ENCODE measurements around the gene MBD3L2B. TPM values are rescaled to one million over a fixed set of nuclear protein-coding genes. Genes with fewer than 3 reads are reported as not detected.
"Not testable (repeated sequence)": the region's sequence is repeated elsewhere in the genome, so short reads cannot be mapped to it uniquely, and the experiment has no call there.

The MBD3L2B gene
- total RNA-seq, 2 donors from 2014 or later: not detected

DNA sequence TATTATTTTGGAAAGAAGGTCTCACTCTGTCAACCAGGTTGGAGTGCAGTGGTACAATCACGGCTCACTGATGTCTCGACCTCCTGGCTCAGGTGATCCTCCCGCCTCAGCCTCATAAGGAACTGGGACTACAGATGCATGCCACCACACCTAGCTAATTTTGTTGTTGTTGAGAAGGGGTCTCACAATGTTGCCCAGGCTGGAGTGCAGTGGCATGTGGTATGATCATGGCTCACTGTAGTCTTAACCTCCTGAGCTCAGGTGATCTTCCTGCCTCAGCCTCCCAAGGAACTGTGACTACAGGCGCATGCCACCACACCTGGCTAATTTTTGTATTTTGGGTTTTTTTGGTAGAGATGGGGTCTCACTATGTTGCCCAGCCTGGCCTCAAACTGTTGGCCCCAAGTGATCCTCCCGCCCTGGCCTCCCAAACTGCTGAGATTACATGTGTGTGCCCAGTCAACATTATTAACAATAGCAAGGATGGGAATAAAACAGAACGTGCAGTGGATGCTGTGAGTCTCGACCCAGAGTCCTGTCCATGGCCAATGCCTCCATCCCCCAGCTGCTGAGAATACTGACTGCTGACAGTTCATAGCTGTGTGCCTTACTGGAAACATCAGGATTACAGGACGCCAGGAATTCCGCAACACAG lies 42.7 kb upstream of the MBD3L2B start:
- H3K9me3 ChIP-seq (ENCODE audit: control insufficient read depth, low read length): peaks cover 24% of the 10 kb centered on the region
- WGBS, 2 experiments (ENCODE audit: insufficient coverage in 1 of 2, insufficient read length in 1 of 2): 89 to 90% methylated on average over 5 to 9 of the region's 9 CpGs
- no peaks in the 10 kb centered on the region for H3K4me1 Mint-ChIP-seq
- no peak for DNase-seq
- H3K27ac Mint-ChIP-seq: no peak overlapping the region
- H3K4me1 ChIP-seq (ENCODE audit: control insufficient read depth, insufficient read depth, low read length): no peaks in the 10 kb centered on the region
- no peaks in the 10 kb centered on the region for H3K27me3 Mint-ChIP-seq (ENCODE audit: insufficient read depth)
- H3K27ac ChIP-seq (ENCODE audit: low read depth, low read length): no peak overlapping the region
- H3K9me3 Mint-ChIP-seq: peaks cover 41% of the 10 kb centered on the region
- TF ChIP-seq CTCF (conservative IDR thresholded peaks at IDR 0.05): no peak
- H3K27me3 ChIP-seq (ENCODE audit: control insufficient read depth, insufficient read depth, low read length, poor library complexity, severe bottlenecking): no peaks in the 10 kb centered on the region
- H3K4me3 ChIP-seq (ENCODE audit: low read length): no peak overlapping the region
- peaks cover under 1% of the 10 kb centered on the region for H3K36me3 Mint-ChIP-seq (ENCODE audit: low read depth)
- H3K9ac ChIP-seq (ENCODE audit: extremely low read depth, low read length, poor library complexity, severe bottlenecking): no peak overlapping the region
- no peak overlapping the region for H3K4me3 Mint-ChIP-seq
- H3K36me3 ChIP-seq (ENCODE audit: control insufficient read depth, insufficient read depth, low read length): no peaks in the 10 kb centered on the region

GRCh38 chr19:7063339-7063738 lies 42.1 kb upstream of the MBD3L2B start:
- Histone ChIP-seq H3K9me3 (ENCODE audit: control insufficient read depth, low read length) (peaks cover 19% of the 10 kb centered on the region), H3K4me1 (ENCODE audit: control insufficient read depth, insufficient read depth, low read length) (no peaks in the 10 kb centered on the region), H3K9ac (ENCODE audit: extremely low read depth, low read length, poor library complexity, severe bottlenecking) (no peak overlapping the region), H3K27ac (ENCODE audit: low read depth, low read length) (no peak overlapping the region), H3K36me3 (ENCODE audit: control insufficient read depth, insufficient read depth, low read length) (no peaks in the 10 kb centered on the region), H3K27me3 (ENCODE audit: control insufficient read depth, insufficient read depth, low read length, poor library complexity, severe bottlenecking) (no peaks in the 10 kb centered on the region), H3K4me3 (ENCODE audit: low read length) (no peak overlapping the region)
- Mint-ChIP-seq H3K4me1 (no peaks in the 10 kb centered on the region), H3K9me3 (peaks cover 36% of the 10 kb centered on the region), H3K27ac (no peak overlapping the region), H3K4me3 (no peak overlapping the region), H3K27me3 (ENCODE audit: insufficient read depth) (no peaks in the 10 kb centered on the region), H3K36me3 (ENCODE audit: low read depth) (no peaks in the 10 kb centered on the region)
- 84 to 86% methylated on average over 3 to 4 of the region's 4 CpGs for WGBS, 2 experiments (ENCODE audit: insufficient coverage in 1 of 2, insufficient read length in 1 of 2)
- TF ChIP-seq CTCF (conservative IDR thresholded peaks at IDR 0.05): no peak
- no peak for DNase-seq

DNA sequence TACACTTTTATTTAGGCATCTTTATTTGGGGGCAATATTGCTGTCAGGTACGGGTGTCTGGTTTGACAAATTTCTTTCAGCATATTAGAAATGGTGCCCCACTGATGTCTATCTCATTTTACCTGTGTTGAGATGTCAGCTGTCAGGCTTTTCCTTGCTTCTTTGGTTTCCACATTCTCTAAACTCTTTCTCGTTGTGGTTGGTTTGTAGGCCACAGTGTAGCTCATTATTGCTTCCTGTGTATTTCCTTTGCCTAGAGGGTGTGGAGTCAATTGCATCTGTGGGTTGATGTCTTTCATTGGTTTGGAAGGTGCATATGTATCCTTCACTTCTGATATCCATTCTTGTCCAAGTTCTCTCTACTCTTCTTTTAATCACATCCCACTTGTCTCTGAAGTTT lies 38.7 kb upstream of the MBD3L2B start:
- H3K9ac ChIP-seq (ENCODE audit: extremely low read depth, low read length, poor library complexity, severe bottlenecking); H3K4me1 Mint-ChIP-seq: not testable (repeated sequence)

GRCh38 chr19:7058576-7058975 lies 37.3 kb upstream of the MBD3L2B start, which contains the start of gene MBD3L3:
Gene MBD3L3, minus strand, starts transcription at chr19:7058676. Its CDS starts 71 bp downstream, at chr19:7058605.
- not testable (repeated sequence) for H3K9ac ChIP-seq (ENCODE audit: extremely low read depth, low read length, poor library complexity, severe bottlenecking)

More for the DNA sequence above, 38.7 kb upstream of the MBD3L2B start:
- not testable (repeated sequence) for H3K4me3 ChIP-seq (ENCODE audit: low read length); H3K36me3 ChIP-seq (ENCODE audit: control insufficient read depth, insufficient read depth, low read length); H3K9me3 ChIP-seq (ENCODE audit: control insufficient read depth, low read length); H3K27ac ChIP-seq (ENCODE audit: low read depth, low read length); H3K4me1 ChIP-seq (ENCODE audit: control insufficient read depth, insufficient read depth, low read length); H3K27me3 ChIP-seq (ENCODE audit: control insufficient read depth, insufficient read depth, low read length, poor library complexity, severe bottlenecking); DNase-seq; H3K36me3 Mint-ChIP-seq (ENCODE audit: low read depth); H3K27me3 Mint-ChIP-seq (ENCODE audit: insufficient read depth); H3K4me3 Mint-ChIP-seq; H3K27ac Mint-ChIP-seq
- H3K9me3 Mint-ChIP-seq: peaks cover 18% of the 10 kb centered on the region
- WGBS, 2 experiments (ENCODE audit: insufficient coverage in 1 of 2, insufficient read length in 1 of 2): 100% methylated on average over 1 of the region's 2 CpGs; no CpG with 5 or more reads in 1 of the 2 experiments

GRCh38 chr19:7056371-7056770 lies 35.1 kb upstream of the MBD3L2B start:
- H3K4me3 Mint-ChIP-seq; H3K27me3 ChIP-seq (ENCODE audit: control insufficient read depth, insufficient read depth, low read length, poor library complexity, severe bottlenecking); H3K9ac ChIP-seq (ENCODE audit: extremely low read depth, low read length, poor library complexity, severe bottlenecking); H3K4me3 ChIP-seq (ENCODE audit: low read length); H3K36me3 Mint-ChIP-seq (ENCODE audit: low read depth); H3K27me3 Mint-ChIP-seq (ENCODE audit: insufficient read depth); H3K9me3 ChIP-seq (ENCODE audit: control insufficient read depth, low read length); H3K9me3 Mint-ChIP-seq; DNase-seq; H3K27ac ChIP-seq (ENCODE audit: low read depth, low read length); H3K36me3 ChIP-seq (ENCODE audit: control insufficient read depth, insufficient read depth, low read length); H3K4me1 ChIP-seq (ENCODE audit: control insufficient read depth, insufficient read depth, low read length); H3K27ac Mint-ChIP-seq; H3K4me1 Mint-ChIP-seq: not testable (repeated sequence)
- 83% methylated on average over 7 of the region's 16 CpGs; no CpG with 5 or more reads in 1 of the 2 experiments for WGBS, 2 experiments (ENCODE audit: insufficient coverage in 1 of 2, insufficient read length in 1 of 2)

More at GRCh38 chr19:7058576-7058975, 37.3 kb upstream of the MBD3L2B start, which contains the start of gene MBD3L3:
- H3K9me3 ChIP-seq (ENCODE audit: control insufficient read depth, low read length); H3K4me3 Mint-ChIP-seq; H3K4me1 ChIP-seq (ENCODE audit: control insufficient read depth, insufficient read depth, low read length); H3K27me3 ChIP-seq (ENCODE audit: control insufficient read depth, insufficient read depth, low read length, poor library complexity, severe bottlenecking); H3K4me3 ChIP-seq (ENCODE audit: low read length); H3K27ac Mint-ChIP-seq; DNase-seq; H3K4me1 Mint-ChIP-seq; H3K27me3 Mint-ChIP-seq (ENCODE audit: insufficient read depth); H3K27ac ChIP-seq (ENCODE audit: low read depth, low read length); H3K9me3 Mint-ChIP-seq; H3K36me3 ChIP-seq (ENCODE audit: control insufficient read depth, insufficient read depth, low read length); H3K36me3 Mint-ChIP-seq (ENCODE audit: low read depth): not testable (repeated sequence)
- WGBS, 2 experiments (ENCODE audit: insufficient coverage in 1 of 2, insufficient read length in 1 of 2): no CpG with 5 or more reads among the region's 8 CpGs

DNA sequence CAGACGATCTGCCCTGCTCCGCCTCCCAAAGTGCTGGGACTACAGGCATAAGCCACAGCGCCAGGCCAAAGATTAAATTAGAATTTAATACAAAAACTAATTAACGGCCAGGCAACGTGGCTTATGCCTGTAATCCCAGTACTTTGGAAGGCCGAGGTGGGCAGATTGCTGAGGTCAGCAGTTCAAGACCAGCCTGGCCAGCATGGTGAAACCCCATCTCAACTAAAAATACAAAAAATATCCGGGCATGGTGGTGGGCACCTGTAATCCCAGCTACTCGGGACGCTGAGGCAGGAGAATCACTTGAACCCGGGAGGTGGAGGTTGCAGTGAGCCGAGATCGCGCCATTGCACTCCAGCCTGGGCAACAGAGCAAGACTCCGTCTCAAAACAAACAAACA lies 34.4 kb upstream of the MBD3L2B start:
- 85 to 91% methylated on average over 7 to 11 of the region's 14 CpGs for WGBS, 2 experiments (ENCODE audit: insufficient coverage in 1 of 2, insufficient read length in 1 of 2)
- not testable (repeated sequence) for DNase-seq; H3K36me3 Mint-ChIP-seq (ENCODE audit: low read depth); H3K27ac Mint-ChIP-seq; H3K9me3 ChIP-seq (ENCODE audit: control insufficient read depth, low read length); H3K27me3 Mint-ChIP-seq (ENCODE audit: insufficient read depth); H3K4me3 Mint-ChIP-seq; H3K9me3 Mint-ChIP-seq; H3K4me1 Mint-ChIP-seq; H3K27ac ChIP-seq (ENCODE audit: low read depth, low read length); H3K36me3 ChIP-seq (ENCODE audit: control insufficient read depth, insufficient read depth, low read length); H3K4me3 ChIP-seq (ENCODE audit: low read length); H3K9ac ChIP-seq (ENCODE audit: extremely low read depth, low read length, poor library complexity, severe bottlenecking); H3K27me3 ChIP-seq (ENCODE audit: control insufficient read depth, insufficient read depth, low read length, poor library complexity, severe bottlenecking); H3K4me1 ChIP-seq (ENCODE audit: control insufficient read depth, insufficient read depth, low read length)
